Subcutaneous adipose tissue (tissue), 4 donors: Measurements from ENCODE around the gene GSTM4. TPM values are rescaled to one million over a fixed set of nuclear protein-coding genes. Genes with fewer than 3 reads are reported as not detected.

Experiments
- total RNA-seq, 4 donors: library from RNA; depleted of rRNA; stranded (reverse); fragments of >200 nt; gene quantifications; one replicate each; pipeline ENCODE4 v1.1.0, GENCODE V29; 2016
- TF ChIP-seq, protein P1 (sequence below): fragments of 450-650 bp; IDR thresholded peaks from one replicate; pipeline ENCODE4 v1.5.1; 2016; ENCODE audit warnings: low read depth, mild to moderate bottlenecking, control low read depth, antibody characterized with exemption, moderate library complexity

Gene GSTM4
- total RNA-seq, 4 donors from 2014 or later: 16.7 to 35.0 (median 20.9) TPM

DNA sequence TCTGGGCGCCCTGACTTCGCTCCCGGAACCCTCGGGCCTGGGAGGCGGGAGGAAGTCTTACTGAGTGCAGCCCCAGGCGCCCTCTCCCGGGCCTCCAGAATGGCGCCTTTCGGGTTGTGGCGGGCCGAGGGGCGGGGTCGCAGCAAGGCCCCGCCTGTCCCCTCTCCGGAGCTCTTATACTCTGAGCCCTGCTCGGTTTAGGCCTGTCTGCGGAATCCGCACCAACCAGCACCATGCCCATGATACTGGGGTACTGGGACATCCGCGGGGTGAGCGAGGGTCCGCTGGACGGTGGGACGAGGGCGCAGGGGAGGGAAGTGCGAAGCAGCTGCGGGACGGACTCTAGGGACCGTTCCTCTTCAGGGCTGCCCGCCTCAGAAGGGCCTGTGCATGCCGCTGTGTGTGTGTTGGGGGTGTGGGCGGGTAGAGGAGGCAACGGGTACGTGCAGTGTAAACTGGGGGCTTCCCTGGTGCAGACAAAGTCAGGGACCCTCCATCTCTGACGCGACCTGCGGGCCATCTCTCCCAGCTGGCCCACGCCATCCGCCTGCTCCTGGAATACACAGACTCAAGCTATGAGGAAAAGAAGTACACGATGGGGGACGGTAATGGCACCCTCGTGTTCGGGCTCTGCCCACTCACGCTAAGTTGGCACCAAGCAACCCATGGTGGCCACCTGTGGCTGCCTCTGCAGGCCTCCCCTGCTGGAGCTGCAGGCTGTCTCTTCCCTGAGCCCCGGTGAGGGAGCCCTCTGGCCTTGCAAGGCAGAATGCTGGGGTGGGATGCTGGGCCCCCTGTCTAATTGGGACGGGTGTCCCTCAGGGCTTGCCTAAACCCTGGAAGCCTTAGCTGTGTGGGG, 32.0 kb downstream of the GSTM4 start, which contains the start of gene GSTM1:
Gene GSTM1 (plus strand): TSS at position 177 of the 859 bp plus-strand sequence. CDS start 57 bp downstream, at position 234.
- TF ChIP-seq, protein P1, sequence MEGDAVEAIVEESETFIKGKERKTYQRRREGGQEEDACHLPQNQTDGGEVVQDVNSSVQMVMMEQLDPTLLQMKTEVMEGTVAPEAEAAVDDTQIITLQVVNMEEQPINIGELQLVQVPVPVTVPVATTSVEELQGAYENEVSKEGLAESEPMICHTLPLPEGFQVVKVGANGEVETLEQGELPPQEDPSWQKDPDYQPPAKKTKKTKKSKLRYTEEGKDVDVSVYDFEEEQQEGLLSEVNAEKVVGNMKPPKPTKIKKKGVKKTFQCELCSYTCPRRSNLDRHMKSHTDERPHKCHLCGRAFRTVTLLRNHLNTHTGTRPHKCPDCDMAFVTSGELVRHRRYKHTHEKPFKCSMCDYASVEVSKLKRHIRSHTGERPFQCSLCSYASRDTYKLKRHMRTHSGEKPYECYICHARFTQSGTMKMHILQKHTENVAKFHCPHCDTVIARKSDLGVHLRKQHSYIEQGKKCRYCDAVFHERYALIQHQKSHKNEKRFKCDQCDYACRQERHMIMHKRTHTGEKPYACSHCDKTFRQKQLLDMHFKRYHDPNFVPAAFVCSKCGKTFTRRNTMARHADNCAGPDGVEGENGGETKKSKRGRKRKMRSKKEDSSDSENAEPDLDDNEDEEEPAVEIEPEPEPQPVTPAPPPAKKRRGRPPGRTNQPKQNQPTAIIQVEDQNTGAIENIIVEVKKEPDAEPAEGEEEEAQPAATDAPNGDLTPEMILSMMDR: no peak

DNA sequence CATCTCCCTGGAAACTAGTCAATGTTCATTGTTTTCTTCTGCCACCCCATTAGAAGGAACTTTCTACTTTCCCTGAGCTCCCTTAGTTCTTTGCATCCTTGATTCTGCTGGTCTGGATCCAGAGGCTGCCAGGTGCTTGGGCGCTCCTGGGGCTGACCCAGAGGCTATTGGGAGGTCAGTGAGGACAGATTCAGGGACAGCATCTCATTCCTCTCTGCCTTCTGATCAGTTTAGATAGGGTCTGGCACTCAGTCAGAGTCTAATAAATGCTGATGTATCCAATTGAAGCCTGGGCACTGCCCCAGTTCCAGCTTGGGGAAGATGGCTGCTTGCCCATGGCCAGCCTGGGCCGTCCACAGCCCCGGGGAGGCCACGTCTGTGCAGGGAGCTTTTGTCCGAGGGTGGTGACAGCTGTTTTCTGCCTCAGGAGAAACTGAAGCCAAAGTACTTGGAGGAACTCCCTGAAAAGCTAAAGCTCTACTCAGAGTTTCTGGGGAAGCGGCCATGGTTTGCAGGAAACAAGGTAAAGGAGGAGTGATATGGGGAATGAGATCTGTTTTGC, 34.0 kb downstream of the GSTM4 start:
- TF ChIP-seq, protein P1: no peak

DNA sequence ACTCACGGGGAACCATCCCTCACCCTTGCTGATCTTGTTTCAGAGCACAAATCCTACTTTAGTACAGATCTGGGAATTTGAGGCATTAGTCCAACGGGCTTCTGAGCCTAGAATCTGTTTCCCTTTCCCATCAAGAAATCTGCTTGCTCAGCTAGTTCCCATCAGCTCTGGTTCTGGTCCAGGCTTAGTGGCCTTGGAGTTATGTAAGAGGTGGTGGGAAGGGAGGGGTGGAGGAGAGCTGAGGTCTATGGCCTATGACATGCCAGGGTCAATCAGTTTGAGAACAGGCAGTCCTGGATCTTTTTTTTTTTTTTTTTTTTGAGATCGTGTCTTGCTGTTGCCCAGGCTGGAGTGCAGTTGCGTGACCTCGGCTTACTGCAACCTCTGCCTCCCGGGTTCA, 35.9 kb downstream of the GSTM4 start:
- TF ChIP-seq, protein P1: no peak

GRCh38 chr1:109697066-109697465, 41.2 kb downstream of the GSTM4 start:
- TF ChIP-seq, protein P1: no peak

DNA sequence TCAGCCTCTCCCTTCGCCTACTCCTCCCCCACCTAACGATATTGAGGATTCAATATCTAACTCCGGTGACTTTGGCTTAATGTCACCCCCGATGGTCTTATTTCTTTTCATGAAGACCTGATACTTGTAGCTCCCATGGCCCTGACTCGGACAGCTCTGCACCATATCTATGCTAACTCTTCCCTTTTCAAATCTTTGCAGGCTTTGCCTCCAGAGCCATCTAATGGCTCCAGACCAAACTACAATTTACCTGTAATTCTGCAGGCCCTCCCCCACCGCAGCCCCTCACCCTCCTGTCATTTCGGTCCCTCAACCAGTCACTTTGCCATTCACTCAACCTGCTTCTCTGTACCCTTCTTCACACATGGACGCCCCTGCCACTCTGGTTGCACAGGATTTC, 48.3 kb downstream of the GSTM4 start:
- TF ChIP-seq, protein P1: no peak

DNA sequence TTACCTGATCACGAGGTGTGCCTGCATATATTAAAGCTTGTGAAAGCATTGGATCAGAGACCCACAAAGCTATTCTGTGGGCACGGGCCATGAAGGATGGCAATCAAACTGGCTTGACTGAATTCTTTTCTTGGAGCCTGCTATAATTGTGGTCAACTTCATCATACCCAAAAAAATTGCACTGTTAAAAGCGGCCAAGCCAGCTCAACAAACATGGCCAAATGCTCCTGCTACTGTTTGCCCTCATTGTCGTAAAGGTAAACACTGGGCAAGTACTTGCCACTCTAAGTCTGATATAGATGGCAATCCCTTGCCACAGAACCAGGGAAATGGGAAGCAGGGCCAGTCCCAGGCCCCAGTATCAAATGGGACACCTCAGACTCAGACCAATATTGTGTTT, 49.5 kb downstream of the GSTM4 start:
- TF ChIP-seq, protein P1: no peak

Other genes starting within 250 kb of the GSTM4 start
- gene PSMA5, start 229.7 kb upstream of the GSTM4 start, total RNA-seq: 10 to 100 TPM; 15.1 to 46.0 (median 30.3) TPM
- gene SYPL2, start 189.6 kb upstream of the GSTM4 start, total RNA-seq: 1 to 10 TPM in 1 of 4 donors, under 1 TPM in 3; 0.22 to 1.3 (median 0.83) TPM
- 1 to 10 TPM; 2.4 to 3.1 (median 2.8) TPM for gene ATXN7L2, start 172.2 kb upstream of the GSTM4 start, total RNA-seq
- 1 to 10 TPM; 4.0 to 6.6 (median 5.5) TPM for gene CYB561D1, start 162.0 kb upstream of the GSTM4 start, total RNA-seq
- 1 to 10 TPM; 2.6 to 5.4 (median 3.4) TPM for gene AMIGO1, start 146.4 kb upstream of the GSTM4 start, total RNA-seq
- gene GPR61, start 116.2 kb upstream of the GSTM4 start, total RNA-seq: not detected
- gene GNAI3, start 107.5 kb upstream of the GSTM4 start, total RNA-seq: 1 to 10 TPM; 5.7 to 9.1 (median 7.9) TPM
- not detected for gene GNAT2, start 36.5 kb upstream of the GSTM4 start, total RNA-seq
- gene AMPD2, start 36.3 kb upstream of the GSTM4 start, total RNA-seq: 10 to 100 TPM; 20.2 to 27.9 (median 25.3) TPM
- 10 to 100 TPM; 38.0 to 87.8 (median 58.4) TPM for gene GSTM2, start 12.0 kb downstream of the GSTM4 start, total RNA-seq
- gene GSTM1, start 31.7 kb downstream of the GSTM4 start, total RNA-seq: 10 to 100 TPM in 1 of 4 donors, not detected in 3; 42.7 TPM
- 1 to 10 TPM; 2.8 to 5.7 (median 3.5) TPM for gene GSTM5, start 56.2 kb downstream of the GSTM4 start, total RNA-seq
- 10 to 100 TPM; 38.2 to 62.8 (median 45.7) TPM for gene GSTM3, start 84.9 kb downstream of the GSTM4 start, total RNA-seq
- gene EPS8L3, start 107.8 kb downstream of the GSTM4 start, total RNA-seq: not detected